ENCODE data around the gene GRIFIN.
A peak's percentile ranks its signal among the peaks of the same experiment; 100 is the strongest.
"Not testable (repeated sequence)": the region's sequence is repeated elsewhere in the genome, so short reads cannot be mapped to it uniquely, and the experiment has no call there.

The GRIFIN gene

DNA sequence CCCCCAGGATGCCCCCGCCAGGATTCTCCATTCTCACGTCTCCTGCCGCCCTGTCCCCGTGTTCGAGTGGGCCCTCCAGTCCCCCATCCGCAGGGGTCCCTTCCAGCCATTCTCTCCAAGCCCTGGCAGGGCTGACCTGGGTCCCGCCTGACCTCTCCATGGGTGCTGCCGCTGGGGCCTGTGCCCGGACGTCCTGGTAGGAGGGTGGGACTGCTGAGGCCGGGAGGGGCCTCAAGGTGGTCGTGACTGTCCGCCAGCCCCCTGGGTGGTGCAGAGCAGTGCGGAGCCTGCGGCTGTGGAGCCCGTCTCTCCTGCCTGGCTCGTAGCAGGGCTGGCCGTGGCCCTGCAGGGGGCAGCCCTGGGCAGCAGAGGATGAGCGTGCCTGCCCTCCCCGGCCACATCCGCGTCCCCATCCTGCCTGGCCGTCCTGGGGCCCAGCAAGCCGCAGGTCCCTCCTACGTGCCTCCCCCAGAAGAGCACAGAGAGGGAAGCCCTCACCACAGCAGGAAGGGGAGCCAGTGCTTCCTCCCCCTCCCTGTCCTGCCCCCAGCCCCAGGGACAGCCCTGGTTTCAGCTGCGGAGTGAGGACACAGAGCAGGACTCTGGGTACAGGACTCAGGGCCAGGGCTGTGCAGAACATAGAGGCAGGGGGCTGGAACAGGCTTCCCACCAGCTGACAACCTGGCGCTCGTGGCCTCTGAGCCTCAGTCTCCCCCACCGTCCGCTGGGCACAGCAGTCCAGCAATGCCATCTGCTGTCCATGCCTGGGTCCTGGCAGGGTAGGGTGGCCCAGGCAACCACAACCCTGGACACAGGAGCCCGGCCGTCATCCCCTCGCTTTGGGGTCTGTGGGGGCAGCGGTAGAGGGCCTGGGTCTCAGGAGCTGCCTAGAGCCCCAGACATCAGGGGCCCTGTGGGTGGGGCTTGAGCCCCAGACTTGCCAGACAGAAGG lies 1.5 kb upstream of the GRIFIN start:
- peak; percentile 50 for DNase-seq

GRCh38 chr7:2476776-2477446 lies 713 bp upstream of the GRIFIN start:
- no peak for DNase-seq

DNA sequence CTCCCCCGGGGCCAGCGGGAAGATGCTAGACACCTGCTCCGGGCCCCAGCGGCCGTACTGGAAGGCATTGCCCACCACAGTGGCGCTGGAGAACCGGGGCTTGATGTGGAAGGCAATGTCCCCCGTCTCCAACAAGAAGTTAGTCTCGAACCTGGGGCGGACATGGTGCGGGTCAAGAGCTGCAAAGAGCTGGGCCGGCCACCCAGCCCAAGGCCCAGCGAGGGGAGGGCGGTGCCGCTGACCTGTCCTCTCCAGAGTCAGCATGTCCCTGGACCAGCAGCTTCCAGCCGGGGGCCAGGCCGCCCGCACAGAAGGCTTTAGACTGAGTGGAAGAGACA lies 551 bp downstream of the GRIFIN start:
- no peak for DNase-seq

DNA sequence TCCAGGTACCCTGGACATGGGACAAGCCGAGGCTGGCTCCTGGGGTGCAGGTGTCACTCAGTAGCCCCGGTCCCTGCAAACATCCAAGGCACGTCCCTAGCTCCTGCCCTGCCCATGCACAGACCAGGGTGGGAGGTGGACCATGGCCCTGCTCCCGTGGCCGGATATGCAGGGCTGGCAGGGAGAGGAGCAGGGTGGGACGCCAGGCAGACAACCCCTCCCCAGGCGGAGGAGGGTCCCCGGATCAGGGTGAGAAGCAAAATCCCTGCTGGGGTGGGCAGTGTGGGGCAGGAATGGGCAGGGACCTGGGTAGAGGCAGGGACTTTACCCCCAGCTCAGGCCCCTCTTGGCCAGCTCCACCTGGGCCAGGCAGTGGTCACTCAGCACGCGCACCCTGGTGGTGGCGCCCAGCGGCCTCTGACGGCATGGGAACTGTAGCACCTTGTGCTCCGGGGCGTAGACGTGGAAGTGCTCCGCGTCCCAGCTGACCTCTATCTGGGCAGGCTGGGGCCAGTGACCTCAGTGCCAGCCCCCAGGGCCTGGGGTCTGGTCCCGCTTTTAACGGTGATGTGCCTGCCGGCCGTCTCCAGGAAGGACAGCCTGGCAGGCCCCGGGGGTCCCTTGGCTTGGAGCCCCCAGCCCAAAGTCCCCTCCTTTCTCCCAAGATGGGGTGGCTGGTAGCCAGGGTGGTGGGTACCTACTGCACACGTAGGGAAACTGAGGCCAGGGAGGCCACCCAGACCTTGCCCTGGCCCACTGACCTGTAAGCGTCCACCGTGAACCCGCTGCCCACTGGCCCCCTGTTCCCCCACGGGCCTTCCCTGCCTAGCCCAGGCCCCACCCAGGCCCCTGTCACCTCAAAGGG lies 1.2 kb downstream of the GRIFIN start:
- DNase-seq: no peak

- DNase-seq: no peak
Observed at GRCh38 chr7:2474224-2474623, 2.0 kb downstream of the GRIFIN start.

- no peak for DNase-seq
Observed at GRCh38 chr7:2473496-2474180, 2.6 kb downstream of the GRIFIN start.

- DNase-seq: no peak
Observed at GRCh38 chr7:2472739-2473138, 3.5 kb downstream of the GRIFIN start.

DNA sequence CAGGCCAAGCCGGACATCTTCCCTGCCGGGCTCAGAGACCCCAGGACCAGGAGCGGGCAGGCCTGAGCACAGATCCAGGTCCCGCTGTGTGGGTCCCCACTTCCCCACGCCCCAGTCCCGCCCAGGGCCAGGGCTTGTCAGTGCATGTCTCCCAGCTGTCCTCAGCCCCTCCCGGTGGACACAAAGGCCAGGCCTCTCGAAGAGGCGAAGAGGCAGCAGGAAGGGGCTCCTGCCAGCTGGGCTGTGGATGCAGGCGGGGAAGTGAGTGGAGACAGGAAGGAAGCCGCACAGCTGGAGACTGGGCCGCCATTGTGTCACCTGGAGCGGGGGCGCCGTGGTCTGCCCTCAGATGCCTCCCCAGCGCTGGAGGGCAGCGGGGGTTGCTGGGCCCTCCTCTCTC lies 4.8 kb downstream of the GRIFIN start:
- DNase-seq: no peak

GRCh38 chr7:2471022-2471329 lies 5.2 kb downstream of the GRIFIN start:
- no peak for DNase-seq

GRCh38 chr7:2470204-2471021 lies 5.8 kb downstream of the GRIFIN start:
- DNase-seq: no peak

DNA sequence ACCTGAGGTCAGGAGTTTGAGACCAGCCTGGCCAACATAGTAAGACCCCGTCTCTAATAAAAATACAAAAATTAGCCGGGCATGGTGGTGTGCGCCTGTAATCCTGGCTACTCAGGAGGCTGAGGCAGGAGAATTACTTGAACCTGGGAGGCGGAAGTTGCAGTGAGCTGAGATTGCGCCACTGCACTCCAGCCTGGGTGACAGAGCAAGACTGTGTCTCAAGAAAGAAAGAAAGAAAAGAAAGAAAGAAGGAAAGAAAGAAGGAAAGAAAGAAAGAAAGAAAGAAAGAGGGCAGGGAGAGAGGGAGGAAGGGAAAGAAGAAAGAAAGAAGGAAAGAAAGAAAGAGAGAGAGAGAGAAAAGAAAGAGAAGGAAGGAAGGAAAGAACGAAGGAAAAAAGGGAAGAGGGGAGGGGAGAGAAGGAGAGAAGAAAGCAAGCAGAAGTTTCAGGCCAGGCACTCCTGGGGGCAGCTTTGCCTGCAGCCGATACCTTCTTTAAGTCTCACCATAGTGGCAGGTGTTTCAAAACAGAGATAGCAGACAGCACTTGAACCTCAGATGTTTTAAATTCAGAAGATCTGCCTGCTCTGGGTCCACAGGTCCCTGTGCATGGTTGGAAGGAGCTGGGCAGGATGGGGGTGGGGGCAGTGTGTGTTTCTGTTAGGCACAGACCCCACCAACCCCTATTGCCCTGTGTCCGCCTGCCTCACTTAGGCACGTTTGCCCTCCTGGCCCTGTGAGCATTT lies 6.6 kb downstream of the GRIFIN start:
- not testable (repeated sequence) for DNase-seq

GRCh38 chr7:2468227-2468626 lies 8.0 kb downstream of the GRIFIN start:
- no peak for DNase-seq

- DNase-seq: no peak
Observed at GRCh38 chr7:2466675-2467074, 9.5 kb downstream of the GRIFIN start.

DNA sequence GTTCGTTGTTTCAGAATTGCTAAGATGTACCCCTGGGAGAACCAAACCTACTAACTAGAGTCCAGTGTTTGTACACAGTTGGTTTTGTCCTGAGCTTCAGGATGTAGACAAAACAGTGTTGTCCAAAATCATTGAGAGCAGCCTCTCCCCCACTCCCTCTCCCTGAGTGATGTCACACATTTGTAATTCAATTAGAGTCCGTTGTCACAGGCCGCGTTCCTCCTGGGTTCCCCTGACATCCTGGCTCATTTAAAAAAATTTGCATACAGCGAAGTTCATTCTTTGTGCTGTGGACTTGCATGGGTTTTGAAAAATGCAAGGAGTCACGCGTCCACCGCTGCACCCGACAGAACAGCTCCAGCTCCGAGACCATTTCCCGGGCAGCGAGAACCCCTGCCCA lies 10.3 kb downstream of the GRIFIN start:
- DNase-seq: no peak

DNA sequence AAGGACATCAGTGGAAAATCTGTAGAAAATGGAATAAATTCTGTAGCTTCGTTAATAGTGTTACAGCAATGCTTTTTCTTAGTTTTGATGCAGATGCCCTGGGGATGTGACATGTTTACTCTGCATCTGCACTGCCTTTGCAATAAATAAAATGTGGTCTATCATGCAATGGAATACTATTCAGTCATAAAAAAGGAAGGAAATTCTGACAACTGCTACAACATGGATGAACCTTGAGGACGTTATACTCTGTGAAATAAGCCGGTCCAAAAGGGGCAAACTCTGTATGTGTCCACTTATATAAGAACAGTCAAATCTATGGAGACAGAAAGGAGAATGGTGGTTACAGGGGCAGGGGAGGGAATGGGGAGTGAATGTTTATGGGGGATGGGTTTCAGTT lies 13.5 kb downstream of the GRIFIN start:
- no peak for DNase-seq

DNA sequence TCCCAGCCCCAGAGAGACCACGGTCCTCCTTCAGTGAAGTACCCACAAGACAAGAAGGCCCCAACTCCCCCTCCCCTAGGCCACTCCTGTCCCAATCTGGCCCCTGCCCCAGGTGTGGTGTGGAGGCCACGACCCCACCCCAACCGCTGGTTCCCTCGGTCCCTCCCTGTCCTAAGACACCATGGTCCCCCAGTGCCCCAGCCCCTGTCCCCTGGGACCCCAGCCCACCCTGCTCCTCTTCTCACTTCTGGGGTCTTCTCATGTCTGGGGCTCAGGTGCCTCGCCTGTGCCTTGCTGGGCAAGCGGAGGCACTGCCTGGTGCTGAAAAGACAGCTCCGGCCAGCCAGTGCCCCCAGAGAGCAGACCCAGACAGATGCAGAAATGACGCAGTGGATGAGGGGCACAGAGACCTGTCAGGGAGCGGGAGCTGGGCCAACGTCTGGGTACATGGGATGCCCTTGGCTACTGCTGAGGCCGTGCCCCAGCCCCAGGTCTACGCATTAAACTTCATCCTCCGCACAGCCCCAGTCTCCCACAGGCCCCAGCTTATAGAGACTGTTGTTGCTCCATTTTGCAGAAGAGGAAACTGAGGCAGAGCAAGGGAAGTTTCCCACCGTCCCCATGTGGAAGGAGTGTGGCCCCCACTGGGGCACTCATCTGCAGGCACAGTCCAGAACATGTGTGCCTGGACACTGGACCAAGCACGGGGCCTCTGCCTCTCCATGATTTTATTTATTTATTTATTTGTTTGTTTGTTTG lies 14.8 kb downstream of the GRIFIN start:
- DNase-seq: no peak

- no peak for DNase-seq
Observed at GRCh38 chr7:2460641-2461040, 15.6 kb downstream of the GRIFIN start.

DNA sequence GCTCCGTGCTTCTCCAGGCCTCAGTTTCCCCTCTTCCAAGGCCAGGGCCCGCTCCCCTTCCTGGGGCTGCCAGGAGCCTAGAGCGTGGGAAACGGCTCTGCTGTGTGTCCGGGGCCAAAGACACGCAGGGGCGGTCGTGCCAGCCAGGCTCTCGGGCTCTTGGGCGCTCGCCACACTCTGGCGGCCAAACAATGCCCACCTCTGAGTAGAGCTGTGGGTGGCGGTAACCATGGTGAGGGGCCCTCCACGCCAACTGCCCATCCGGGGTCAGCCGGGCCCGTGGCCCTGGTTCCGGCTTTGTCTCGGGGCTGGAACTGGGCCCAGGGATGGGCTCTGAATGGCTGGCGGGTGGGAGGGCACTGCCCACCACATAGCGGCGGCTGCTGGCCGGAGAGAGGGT lies 16.0 kb downstream of the GRIFIN start:
- DNase-seq: no peak

DNA sequence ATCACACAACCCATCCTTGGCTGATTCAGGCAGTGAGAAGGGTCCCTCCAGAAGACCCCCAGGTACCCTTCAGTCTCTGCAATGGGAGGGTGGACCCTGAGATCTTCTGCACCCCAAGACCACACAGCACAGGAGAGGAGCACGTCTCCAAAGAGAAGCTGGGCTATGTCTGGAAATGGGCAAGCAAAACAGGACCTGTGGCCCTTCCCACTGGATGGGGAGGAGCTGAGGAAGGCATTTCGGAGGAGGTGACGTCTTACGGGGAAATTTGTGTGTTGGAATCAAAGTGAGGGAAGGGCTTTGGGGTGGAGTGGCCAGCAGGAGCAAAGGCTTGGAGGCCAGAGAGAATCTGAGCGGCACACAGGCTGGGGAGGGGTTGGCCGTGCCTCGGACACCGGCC lies 16.5 kb downstream of the GRIFIN start:
- no peak for DNase-seq

DNA sequence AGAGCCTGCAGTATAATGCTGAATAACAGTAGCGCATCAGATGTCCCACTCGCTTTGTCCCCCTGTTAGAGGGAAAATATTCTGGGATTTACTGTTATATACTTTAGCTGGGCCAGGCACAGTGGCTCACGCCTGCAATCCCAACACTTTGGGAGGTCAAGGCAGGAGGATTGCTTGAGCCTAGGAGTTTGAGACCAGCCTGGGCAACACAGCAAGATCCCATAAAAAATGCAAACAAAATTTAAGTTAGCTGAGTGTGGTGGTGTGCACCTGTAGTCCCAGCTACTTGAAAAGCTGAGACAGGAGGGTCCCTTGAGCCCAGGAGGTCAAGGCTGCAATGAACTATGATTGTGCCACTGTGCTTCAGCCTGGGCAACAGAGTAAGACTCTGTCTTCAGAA lies 22.3 kb downstream of the GRIFIN start:
- DNase-seq: not testable (repeated sequence)

Measured in activated CD4-positive, alpha-beta T cell treated with anti-CD3 and anti-CD28 coated beads, Interleukin-2, amount 50 U/mL, for 1 hour (primary cell).